NK-92 treated with Interleukin-12 subunit alpha and Interleukin-12 subunit beta, amount 100 ng/mL, for 24 hours (cell line): Measurements from ENCODE around the gene SAXO1.
"Not testable (repeated sequence)": the region's sequence is repeated elsewhere in the genome, so short reads cannot be mapped to it uniquely, and the experiment has no call there.

ENCODE experiments used
- DNase-seq: peaks from one replicate; lab custom pipeline; 2025; lab: John Stamatoyannopoulos, UW

SAXO1 gene

DNA sequence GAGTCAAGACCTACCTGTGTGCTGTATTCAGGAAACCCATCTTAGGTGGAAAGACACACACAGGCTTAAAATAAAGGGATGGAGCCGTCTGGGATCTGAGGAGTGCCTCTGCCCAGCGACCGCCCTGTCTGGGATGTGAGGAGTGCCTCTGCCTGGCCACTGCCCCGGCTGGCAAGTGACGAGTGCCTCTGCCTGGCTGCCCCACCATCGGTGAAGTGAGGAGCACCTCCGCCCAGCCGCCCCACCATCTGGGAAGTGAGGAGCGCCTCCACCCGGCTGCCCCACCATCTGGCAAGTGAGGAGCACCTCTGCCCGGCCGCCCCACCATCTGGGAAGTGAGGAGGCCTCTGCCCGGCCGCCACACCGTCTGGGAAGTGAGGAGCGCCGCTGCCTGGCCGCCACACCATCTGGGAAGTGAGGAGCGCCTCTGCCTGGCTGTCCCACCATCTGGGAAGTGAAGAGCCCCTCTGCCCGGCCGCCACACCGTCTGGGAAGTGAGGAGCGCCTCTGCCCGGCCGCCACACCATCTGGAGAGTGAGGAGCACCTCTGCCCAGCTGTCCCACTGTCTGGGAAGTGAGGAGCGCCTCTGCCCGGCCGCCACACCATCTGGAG, 33.7 kb downstream of the SAXO1 start:
- DNase-seq: no peak

GRCh38 chr9:18997151-18997550, 35.9 kb downstream of the SAXO1 start:
- no peak for DNase-seq

GRCh38 chr9:18996211-18996610, 36.8 kb downstream of the SAXO1 start:
- DNase-seq: no peak

- no peak for DNase-seq
Measured at GRCh38 chr9:18994263-18994916, 38.6 kb downstream of the SAXO1 start.

GRCh38 chr9:18991197-18991596, 41.8 kb downstream of the SAXO1 start:
- not testable (repeated sequence) for DNase-seq

DNA sequence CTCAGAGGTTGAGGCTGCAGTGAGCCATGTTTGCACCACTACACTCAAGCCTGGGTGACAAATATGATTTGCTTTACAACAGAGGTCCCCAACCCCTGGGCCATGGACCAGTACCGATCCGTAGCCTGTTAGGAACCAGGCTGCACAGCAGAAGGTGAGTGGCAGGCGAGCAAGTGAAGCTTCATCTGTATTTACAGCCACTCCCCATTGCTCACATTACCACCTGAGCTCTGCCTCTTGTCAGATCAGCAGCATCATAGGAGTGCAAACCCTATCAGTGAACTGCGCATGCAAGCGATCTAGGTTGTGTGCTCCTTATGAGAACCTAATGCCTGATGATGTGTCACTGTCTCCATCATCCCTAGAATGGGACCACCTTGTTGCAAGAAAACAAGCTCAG, 42.5 kb downstream of the SAXO1 start:
- DNase-seq: no peak

- DNase-seq: no peak
Measured at GRCh38 chr9:18989865-18990264, 43.1 kb downstream of the SAXO1 start.

DNA sequence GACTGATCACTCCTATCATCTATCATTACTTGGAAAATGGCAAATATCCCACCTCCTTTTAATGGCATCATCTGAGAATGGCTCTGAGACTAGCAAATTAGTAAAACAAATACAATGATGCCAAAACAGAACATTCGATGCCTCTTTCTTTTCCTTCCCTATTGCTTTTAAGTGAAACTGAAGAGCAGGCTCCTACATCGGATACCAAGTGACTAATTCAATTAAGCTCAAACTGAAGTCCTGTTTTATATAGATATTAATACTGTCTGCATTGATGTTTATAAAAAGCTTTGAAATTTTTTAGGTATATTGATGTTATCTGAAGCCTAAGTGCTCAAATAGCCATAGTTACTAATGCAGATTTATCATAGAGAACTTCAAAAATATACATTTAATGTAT, 43.9 kb downstream of the SAXO1 start:
- no peak for DNase-seq

- DNase-seq: no peak
Measured at GRCh38 chr9:18988003-18988402, 45.0 kb downstream of the SAXO1 start.

GRCh38 chr9:18985996-18986395, 47.0 kb downstream of the SAXO1 start:
- no peak for DNase-seq

GRCh38 chr9:18985464-18985951, 47.5 kb downstream of the SAXO1 start:
- DNase-seq: no peak

DNA sequence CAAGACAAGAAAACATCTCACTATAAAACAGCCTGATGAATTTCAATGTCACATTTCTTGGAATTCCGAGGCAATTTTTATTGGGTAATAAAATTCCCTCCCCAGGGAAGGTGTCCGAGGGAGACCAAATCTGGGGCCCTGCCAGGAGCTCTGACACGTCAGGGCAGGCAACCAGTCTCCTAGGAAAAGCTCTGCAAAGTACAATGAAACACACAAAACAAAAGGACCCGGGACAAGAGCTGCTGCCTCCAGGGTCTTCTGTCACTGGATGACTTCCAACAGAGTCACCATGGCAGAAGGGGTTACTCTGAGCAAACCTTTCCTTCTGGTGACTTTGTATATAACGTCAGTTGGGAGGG, 50.8 kb downstream of the SAXO1 start:
- DNase-seq: no peak

DNA sequence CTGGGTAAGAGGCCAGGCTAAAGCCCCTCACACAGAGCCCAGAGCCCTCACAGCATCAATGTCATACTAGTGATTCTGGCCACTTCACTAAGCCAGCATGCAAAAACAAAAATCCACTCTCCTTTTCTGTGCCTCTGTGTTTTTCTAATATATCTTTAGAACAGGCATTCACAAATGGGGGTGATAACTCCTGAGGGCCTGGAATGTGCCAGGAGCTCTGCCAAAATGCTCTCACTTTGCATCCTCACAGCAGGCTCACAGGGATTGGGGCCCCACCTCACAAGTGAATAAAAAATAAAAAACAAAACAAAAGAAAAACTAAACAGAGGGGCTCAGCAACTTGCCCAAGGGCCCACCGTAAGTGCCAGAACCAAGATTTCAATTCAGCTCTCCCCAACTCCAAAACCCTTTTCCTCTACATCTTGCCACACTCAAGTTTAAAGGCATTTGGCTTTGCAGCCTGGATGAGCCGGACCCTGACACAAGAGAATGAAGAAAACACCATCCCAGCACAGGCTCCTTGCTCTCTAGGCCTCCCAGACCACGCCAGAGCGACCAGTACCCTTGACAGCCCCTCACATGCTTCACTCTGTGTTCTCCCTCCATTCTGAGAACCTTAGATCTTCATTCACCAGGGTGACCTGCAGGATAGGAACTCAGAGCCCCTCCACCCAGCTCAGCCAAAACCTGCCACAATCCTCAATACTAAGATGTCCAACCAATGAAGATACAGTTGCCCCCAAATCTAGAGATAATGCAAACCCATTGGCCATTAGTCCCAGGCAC, 51.3 kb downstream of the SAXO1 start:
- no peak for DNase-seq

- no peak for DNase-seq
Measured at GRCh38 chr9:18980189-18980588, 52.8 kb downstream of the SAXO1 start.

- no peak for DNase-seq
Measured at GRCh38 chr9:18979367-18979766, 53.6 kb downstream of the SAXO1 start.

- no peak for DNase-seq
Measured at GRCh38 chr9:18978188-18978587, 54.8 kb downstream of the SAXO1 start.

DNA sequence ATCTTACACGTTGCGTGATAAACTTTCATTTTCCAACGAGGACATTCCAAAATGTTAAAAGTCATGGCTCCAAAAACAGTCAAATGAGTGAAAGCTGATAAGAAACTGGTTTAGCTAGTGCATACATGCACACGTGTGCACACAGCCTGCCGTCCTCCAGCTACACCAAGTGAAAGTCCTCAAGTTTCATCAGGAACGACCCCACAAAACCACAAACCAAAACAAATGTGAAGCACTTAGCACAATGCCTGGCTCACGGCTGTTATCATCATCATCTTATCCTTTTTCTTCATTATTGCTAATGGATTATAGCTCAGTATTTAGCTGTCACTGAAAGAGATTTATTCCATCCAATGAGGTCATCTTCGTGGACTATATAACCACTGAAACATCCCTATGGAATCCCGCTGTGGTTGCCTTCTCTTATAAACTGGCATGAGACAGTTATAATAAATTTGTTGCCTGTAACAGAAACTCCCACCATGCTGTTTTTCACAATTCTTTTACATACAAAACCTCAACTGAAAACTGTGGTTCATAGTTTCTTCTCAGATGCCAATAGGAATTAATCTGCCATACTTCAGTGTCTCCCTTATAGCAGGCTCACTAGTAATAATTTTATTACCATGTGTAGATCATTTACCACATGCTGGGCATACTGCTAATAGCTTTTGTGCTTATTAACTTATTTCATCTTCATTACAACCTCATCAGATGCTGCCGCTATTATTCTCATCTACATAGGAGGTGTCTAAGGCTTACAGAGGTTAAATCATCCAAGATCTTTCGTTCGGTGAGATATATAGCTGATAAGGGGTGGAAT, 56.1 kb downstream of the SAXO1 start:
- DNase-seq: no peak

DNA sequence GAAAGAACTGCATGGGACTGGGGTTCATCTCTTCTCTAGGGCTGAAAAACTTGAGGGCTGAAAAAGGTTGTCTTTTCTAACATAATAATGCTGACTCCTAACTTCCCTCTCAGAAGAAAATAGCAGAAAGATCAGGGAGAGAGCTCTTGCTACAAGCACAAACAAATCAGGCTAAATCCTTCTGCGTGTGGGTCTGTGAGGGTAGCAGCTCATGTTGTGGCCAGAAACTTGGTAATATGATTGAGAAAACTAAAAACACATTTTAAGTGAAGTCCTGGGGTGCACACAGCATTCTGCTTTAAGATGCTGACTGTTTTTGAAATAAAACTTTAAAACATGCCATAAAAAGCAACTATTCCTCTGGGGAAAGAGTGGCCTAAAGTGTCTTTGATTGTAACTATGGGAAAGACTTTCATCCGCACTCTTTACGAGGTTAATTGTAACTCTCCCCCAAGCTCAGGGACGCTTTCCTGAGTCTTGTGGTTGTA, 56.7 kb downstream of the SAXO1 start:
- no peak for DNase-seq

DNA sequence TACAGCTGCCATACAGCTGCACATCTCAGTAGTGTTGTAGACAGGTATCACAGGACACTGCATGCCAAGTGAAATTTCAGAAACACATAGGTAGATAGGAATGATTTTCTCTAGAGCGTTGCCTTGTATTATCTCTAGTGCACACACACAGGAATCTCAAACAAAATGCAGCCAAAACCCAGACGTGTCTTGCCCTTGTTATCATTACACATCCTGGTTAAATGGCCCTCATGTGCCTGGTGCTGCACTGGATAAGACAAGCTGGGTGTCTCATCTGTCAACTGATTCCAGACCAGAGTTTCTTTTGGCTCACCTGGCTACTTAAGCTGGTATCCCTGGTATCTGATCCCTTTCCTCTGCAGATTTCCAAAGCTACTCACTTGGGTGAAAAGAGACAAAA, 59.7 kb downstream of the SAXO1 start:
- no peak for DNase-seq

- DNase-seq: no peak
Measured at GRCh38 chr9:18972675-18973074, 60.3 kb downstream of the SAXO1 start.

- DNase-seq: no peak
Measured at GRCh38 chr9:18971909-18972308, 61.1 kb downstream of the SAXO1 start.

DNA sequence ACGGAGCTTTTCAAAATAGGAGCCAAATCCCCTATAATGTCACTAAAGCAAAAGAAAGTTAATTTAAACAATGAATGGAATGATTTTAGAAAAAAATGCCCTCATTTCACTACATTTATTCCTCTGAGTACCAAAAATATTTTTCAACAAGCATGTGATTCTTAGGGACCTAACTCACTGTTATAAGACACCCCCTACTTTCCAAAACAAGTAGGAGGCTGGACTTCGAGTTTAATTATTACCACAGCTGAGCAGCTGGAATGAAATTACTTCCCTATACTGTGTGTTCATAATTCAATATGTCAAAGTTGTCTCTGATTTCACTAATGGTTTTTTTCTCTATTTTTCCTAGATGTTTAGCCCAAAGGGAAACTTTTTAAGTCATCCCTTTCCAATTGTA, 61.6 kb downstream of the SAXO1 start:
- no peak for DNase-seq
